PC-3 (cell line): ENCODE results near the gene FAS.

ENCODE experiments used
- EZH2phosphoT487 ChIP-seq: fragments of 300-600 bp; sonication (generic); IDR thresholded peaks from 2 replicates; pipeline ENCODE4 v1.6.1; 2018; ENCODE audit warnings: mild to moderate bottlenecking, antibody characterized with exemption, low read length, borderline replicate concordance
- TF ChIP-seq, protein P1 (sequence below): fragments of 300-600 bp; sonication (generic); conservative IDR thresholded peaks from 2 replicates; pipeline ENCODE4 v1.5.1; 2017; ENCODE audit warnings: antibody characterized with exemption, low read depth, mild to moderate bottlenecking, low read length

DNA sequence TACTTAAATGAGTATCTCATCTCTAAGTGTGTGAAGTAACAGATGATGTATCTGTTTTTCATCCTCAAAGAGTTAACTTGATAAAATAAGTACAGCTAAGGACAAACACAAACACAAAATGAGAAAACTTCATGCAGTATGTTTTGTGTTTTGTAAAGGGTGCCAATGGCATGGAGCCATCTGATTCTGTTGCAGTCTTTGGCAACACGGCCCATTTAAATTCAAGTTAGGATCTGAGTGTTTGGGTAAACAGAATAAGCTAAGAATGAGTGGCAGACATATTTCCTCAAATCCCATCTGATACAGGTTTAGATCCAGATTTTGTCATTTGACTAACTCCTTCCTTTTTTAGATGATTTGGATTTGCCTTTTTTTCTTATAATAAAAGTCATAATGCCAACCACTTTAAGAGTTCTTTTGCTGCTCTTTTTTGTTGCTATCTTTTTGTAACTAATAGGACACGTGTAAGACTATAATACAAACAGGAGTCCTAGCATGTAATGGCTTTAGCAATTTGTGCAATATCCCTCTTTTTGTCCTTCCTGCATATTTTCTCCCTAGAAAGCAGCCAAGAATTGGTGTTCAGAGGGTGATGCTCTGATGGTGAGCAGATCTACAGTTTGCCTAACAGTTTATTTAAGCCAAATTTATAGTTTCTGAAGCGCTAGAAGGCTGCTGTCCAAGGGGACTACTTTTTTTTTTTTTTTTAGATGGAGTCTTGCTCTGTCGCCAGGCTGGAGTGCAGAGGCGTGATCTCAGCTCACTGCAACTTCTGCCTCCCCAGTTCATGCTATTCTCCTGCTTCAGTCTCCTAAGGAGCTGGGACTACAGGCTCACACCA, 19.2 kb upstream of the FAS start:
- TF ChIP-seq, protein P1, sequence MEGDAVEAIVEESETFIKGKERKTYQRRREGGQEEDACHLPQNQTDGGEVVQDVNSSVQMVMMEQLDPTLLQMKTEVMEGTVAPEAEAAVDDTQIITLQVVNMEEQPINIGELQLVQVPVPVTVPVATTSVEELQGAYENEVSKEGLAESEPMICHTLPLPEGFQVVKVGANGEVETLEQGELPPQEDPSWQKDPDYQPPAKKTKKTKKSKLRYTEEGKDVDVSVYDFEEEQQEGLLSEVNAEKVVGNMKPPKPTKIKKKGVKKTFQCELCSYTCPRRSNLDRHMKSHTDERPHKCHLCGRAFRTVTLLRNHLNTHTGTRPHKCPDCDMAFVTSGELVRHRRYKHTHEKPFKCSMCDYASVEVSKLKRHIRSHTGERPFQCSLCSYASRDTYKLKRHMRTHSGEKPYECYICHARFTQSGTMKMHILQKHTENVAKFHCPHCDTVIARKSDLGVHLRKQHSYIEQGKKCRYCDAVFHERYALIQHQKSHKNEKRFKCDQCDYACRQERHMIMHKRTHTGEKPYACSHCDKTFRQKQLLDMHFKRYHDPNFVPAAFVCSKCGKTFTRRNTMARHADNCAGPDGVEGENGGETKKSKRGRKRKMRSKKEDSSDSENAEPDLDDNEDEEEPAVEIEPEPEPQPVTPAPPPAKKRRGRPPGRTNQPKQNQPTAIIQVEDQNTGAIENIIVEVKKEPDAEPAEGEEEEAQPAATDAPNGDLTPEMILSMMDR, result no peak
- no peak for TF ChIP-seq EZH2phosphoT487
